Parathyroid adenoma (tissue), 2 donors: ENCODE measurements around the gene TMEFF1.

Experiments used
- H2AFZ ChIP-seq: fragments of 300-600 bp; sonication (generic); one replicate; pipeline ENCODE4 v1.7.0; 2017; ENCODE audit warnings: antibody characterized with exemption, mild to moderate bottlenecking
- H3K27ac ChIP-seq: fragments of 300-600 bp; sonication (generic); one replicate; pipeline ENCODE4 v1.7.0; 2017
- H3K27me3 ChIP-seq: fragments of 300-600 bp; sonication (generic); one replicate; pipeline ENCODE4 v1.7.0; 2017; ENCODE audit warnings: low read length; ENCODE audit not compliant: control insufficient read depth, insufficient read depth
- H3K36me3 ChIP-seq: fragments of 300-600 bp; sonication (generic); one replicate; pipeline ENCODE4 v1.7.0; 2017; ENCODE audit warnings: low read length; ENCODE audit not compliant: control insufficient read depth, insufficient read depth
- H3K4me1 ChIP-seq: fragments of 300-600 bp; sonication (generic); one replicate; pipeline ENCODE4 v1.7.0; 2017; ENCODE audit warnings: control low read depth
- H3K4me2 ChIP-seq: fragments of 300-600 bp; sonication (generic); one replicate; pipeline ENCODE4 v1.7.0; 2017; ENCODE audit warnings: low read length
- H3K4me3 ChIP-seq: fragments of 300-600 bp; sonication (generic); one replicate; pipeline ENCODE4 v1.7.0; 2017; ENCODE audit warnings: low read depth, low read length
- H3K79me2 ChIP-seq: fragments of 300-600 bp; sonication (generic); one replicate; pipeline ENCODE4 v1.7.0; 2017; ENCODE audit warnings: control low read depth
- H3K9ac ChIP-seq: fragments of 300-600 bp; sonication (generic); one replicate; pipeline ENCODE4 v1.7.0; 2017; ENCODE audit warnings: mild to moderate bottlenecking
- H3K9me3 ChIP-seq: fragments of 300-600 bp; sonication (generic); one replicate; pipeline ENCODE4 v1.7.0; 2017; ENCODE audit warnings: low read length; ENCODE audit not compliant: control insufficient read depth
- CTCF ChIP-seq: fragments of 300-600 bp; sonication (generic); IDR thresholded peaks from one replicate; pipeline ENCODE4 v1.7.0; 2017; ENCODE audit warnings: antibody characterized with exemption, mild to moderate bottlenecking
- donor health status: primary hyperparathyroidism.

The TMEFF1 gene

GRCh38 chr9:100575765-100576386 is 102.9 kb downstream of the TMEFF1 start:
- no peak overlapping the region for H2AFZ ChIP-seq
- H3K4me2 ChIP-seq = no peak overlapping the region
- H3K9me3 ChIP-seq = no peaks in the 10 kb centered on the region
- H3K4me3 ChIP-seq = no peak overlapping the region
- H3K4me1 ChIP-seq = no peaks in the 10 kb centered on the region
- H3K27me3 ChIP-seq = no peaks in the 10 kb centered on the region
- no peaks in the 10 kb centered on the region for H3K36me3 ChIP-seq
- H3K79me2 ChIP-seq = no peaks in the 10 kb centered on the region
- no peak for TF ChIP-seq CTCF
- H3K9ac ChIP-seq = no peak overlapping the region
- no peak overlapping the region for H3K27ac ChIP-seq

- H3K27me3 ChIP-seq = no peaks in the 10 kb centered on the region
- no peaks in the 10 kb centered on the region for H3K36me3 ChIP-seq
- no peak within 1 kb of the TSS for H3K4me3 ChIP-seq
- H3K27ac ChIP-seq = no peak within 1 kb of the TSS
- H3K4me2 ChIP-seq = no peak within 1 kb of the TSS
- H3K4me1 ChIP-seq = no peaks in the 10 kb centered on the region
- no peak within 1 kb of the TSS for H3K9ac ChIP-seq
- H3K9me3 ChIP-seq = no peaks in the 10 kb centered on the region
- no peak for TF ChIP-seq CTCF
- H3K79me2 ChIP-seq = no peaks in the 10 kb centered on the region
- H2AFZ ChIP-seq = no peak within 1 kb of the TSS
Observed at GRCh38 chr9:100577776-100578448, 105.0 kb downstream of the TMEFF1 start, which contains the start of gene CAVIN4. TSS of gene CAVIN4 (plus strand) at chr9:100578079. CDS start at chr9:100578144, 65 bp downstream.

- Histone ChIP-seq H3K36me3 (no peaks in the 10 kb centered on the region), H3K4me3 (no peak overlapping the region), H3K27ac (no peak overlapping the region)
Observed at GRCh38 chr9:100578610-100579009, 105.7 kb downstream of the TMEFF1 start.

GRCh38 chr9:100579665-100580064 is 106.7 kb downstream of the TMEFF1 start:
- no peak overlapping the region for H3K4me3 ChIP-seq
- H3K4me1 ChIP-seq = no peaks in the 10 kb centered on the region
- H3K4me2 ChIP-seq = no peak overlapping the region
- H3K36me3 ChIP-seq = no peaks in the 10 kb centered on the region
- no peaks in the 10 kb centered on the region for H3K79me2 ChIP-seq
- TF ChIP-seq CTCF = no peak
- H3K9ac ChIP-seq = no peak overlapping the region
- H3K9me3 ChIP-seq = no peaks in the 10 kb centered on the region
- no peak overlapping the region for H2AFZ ChIP-seq
- no peak overlapping the region for H3K27ac ChIP-seq
- H3K27me3 ChIP-seq = no peaks in the 10 kb centered on the region

More at GRCh38 chr9:100578610-100579009, 105.7 kb downstream of the TMEFF1 start:
- Histone ChIP-seq H3K4me2 (no peak overlapping the region), H2AFZ (no peak overlapping the region), H3K4me1 (no peaks in the 10 kb centered on the region), H3K9ac (no peak overlapping the region), H3K9me3 (no peaks in the 10 kb centered on the region), H3K27me3 (no peaks in the 10 kb centered on the region), H3K79me2 (no peaks in the 10 kb centered on the region)
- no peak for TF ChIP-seq CTCF
